Choroid plexus epithelial cell (primary cell): ENCODE measurements around the gene BSCL2.
"Not testable (repeated sequence)": the region's sequence is repeated elsewhere in the genome, so short reads cannot be mapped to it uniquely, and the experiment has no call there.

ENCODE experiments used
- DNase-seq: peaks from one replicate; pipeline ENCODE4 v3.0.0-alpha.2; 2010; ENCODE audit warnings: low read depth
- H3K4me3 ChIP-seq: 2 replicates; pipeline ENCODE4 v1.5.1; 2011; ENCODE audit warnings: low read depth, mild to moderate bottlenecking, control low read depth, low read length, moderate library complexity
- TF ChIP-seq, protein P1 (sequence below): conservative IDR thresholded peaks from 2 replicates; pipeline ENCODE4 v1.5.1; 2011; ENCODE audit warnings: low read depth, mild to moderate bottlenecking, control low read depth, inconsistent platforms, low read length, moderate library complexity

The BSCL2 gene

GRCh38 chr11:62747475-62748160 is 40.4 kb upstream of the BSCL2 start:
- DNase-seq: no peak
- H3K4me3 ChIP-seq: no peak overlapping the region
- TF ChIP-seq, protein P1, sequence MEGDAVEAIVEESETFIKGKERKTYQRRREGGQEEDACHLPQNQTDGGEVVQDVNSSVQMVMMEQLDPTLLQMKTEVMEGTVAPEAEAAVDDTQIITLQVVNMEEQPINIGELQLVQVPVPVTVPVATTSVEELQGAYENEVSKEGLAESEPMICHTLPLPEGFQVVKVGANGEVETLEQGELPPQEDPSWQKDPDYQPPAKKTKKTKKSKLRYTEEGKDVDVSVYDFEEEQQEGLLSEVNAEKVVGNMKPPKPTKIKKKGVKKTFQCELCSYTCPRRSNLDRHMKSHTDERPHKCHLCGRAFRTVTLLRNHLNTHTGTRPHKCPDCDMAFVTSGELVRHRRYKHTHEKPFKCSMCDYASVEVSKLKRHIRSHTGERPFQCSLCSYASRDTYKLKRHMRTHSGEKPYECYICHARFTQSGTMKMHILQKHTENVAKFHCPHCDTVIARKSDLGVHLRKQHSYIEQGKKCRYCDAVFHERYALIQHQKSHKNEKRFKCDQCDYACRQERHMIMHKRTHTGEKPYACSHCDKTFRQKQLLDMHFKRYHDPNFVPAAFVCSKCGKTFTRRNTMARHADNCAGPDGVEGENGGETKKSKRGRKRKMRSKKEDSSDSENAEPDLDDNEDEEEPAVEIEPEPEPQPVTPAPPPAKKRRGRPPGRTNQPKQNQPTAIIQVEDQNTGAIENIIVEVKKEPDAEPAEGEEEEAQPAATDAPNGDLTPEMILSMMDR: no peak

GRCh38 chr11:62737196-62737595 is 30.0 kb upstream of the BSCL2 start:
- TF ChIP-seq, protein P1: no peak
- H3K4me3 ChIP-seq: no peak overlapping the region
- DNase-seq: no peak

DNA sequence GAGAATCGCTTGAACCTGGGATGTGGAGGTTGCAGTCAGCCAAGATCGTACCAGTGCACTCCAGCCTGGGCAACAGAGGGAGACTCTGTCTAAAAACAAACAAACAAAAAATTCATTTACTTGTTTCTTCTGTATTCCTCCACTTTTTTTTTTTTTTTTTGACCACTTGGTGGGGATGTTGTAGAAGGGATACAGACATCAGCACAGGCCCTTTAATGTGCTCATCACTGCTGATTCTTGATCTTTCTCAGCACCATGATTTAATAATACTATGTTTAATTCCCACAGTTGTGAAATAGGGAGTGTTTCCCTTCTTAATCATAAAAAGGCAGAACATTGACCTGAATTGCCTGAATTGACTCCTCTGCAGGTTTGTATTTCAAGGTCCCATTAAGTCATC is 25.6 kb upstream of the BSCL2 start:
- peak; percentile 65 for DNase-seq
- no peak overlapping the region for H3K4me3 ChIP-seq

GRCh38 chr11:62730076-62730475 is 22.9 kb upstream of the BSCL2 start:
- not testable (repeated sequence) for DNase-seq
- peak overlapping the region; percentile 80 for H3K4me3 ChIP-seq

More for the DNA sequence above, 25.6 kb upstream of the BSCL2 start:
- TF ChIP-seq, protein P1: peak; percentile 26

GRCh38 chr11:62728171-62728988 is 21.2 kb upstream of the BSCL2 start, which contains the start of gene TTC9C:
Gene TTC9C, plus strand, starts transcription at chr11:62728486. Its CDS starts 363 bp downstream, at chr11:62728849.
- peak; percentile 90 for DNase-seq
- H3K4me3 ChIP-seq: peak within 1 kb of the TSS; percentile 80
- TF ChIP-seq, protein P1: no peak

DNA sequence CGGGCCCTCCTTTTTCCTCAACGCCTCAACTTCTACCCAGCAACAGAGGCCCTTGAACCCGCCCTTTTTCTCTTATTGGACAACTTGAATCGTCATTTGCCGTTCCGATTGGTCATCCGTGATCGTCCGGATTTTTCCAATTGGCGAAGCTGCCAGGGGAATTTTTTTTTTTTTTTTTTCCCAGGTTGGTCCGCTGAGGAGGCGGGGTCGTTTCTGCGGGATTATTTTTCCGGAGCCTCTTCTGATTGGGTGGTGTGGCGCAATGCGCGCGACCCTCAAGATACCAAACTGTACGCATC is 20.6 kb upstream of the BSCL2 start:
- TF ChIP-seq, protein P1: no peak
- peak overlapping the region; percentile 80 for H3K4me3 ChIP-seq
- DNase-seq: peak; percentile 99

- DNase-seq: peak; percentile 100
- TF ChIP-seq, protein P1: peak; percentile 2
- H3K4me3 ChIP-seq: peak within 1 kb of the TSS; percentile 80
Observed at GRCh38 chr11:62727165-62727871, 20.1 kb upstream of the BSCL2 start, which contains the start of gene HNRNPUL2. Gene HNRNPUL2, minus strand, starts transcription at chr11:62727457. Its CDS starts 301 bp downstream, at chr11:62727156.
